Peyer's patch (tissue), 4 donors: Measurements from ENCODE around the gene CHSY1. TPM values are rescaled to one million over a fixed set of nuclear protein-coding genes. Genes with fewer than 3 reads are reported as not detected.

Experiments
- DNase-seq, 3 donors: peaks; one replicate each; pipeline ENCODE4 v3.0.0-alpha.2; 2017 to 2019
- H3K27ac ChIP-seq, 4 donors: fragments of 200-600 bp; sonication (generic); one replicate each; pipeline ENCODE4 v1.5.1; 2016 to 2019
- H3K27me3 ChIP-seq, 2 donors: fragments of 200-600 bp; sonication (generic); one replicate each; pipeline ENCODE4 v1.5.1; 2019
- H3K36me3 ChIP-seq, 3 donors: fragments of 200-600 bp; sonication (generic); one replicate each; pipeline ENCODE4 v1.5.1; 2016 to 2019
- H3K4me1 ChIP-seq, 4 donors: fragments of 200-600 bp; sonication (generic); one replicate each; pipeline ENCODE4 v1.5.1; 2016 to 2019
- H3K4me3 ChIP-seq, 4 donors: fragments of 200-600 bp; sonication (generic); 1 replicate in 3 of 4; 2 replicates in 1 of 4; pipeline ENCODE4 v1.5.1; 2016 to 2019; ENCODE audit warnings: mild to moderate bottlenecking in 1 of 4
- H3K9me3 ChIP-seq, 4 donors: fragments of 200-600 bp; sonication (generic); one replicate each; pipeline ENCODE4 v1.5.1; 2016 to 2019; ENCODE audit warnings: mild to moderate bottlenecking in 1 of 4
- POLR2A ChIP-seq, 2 donors: fragments of 450-650 bp; IDR thresholded peaks; one replicate each; pipeline ENCODE4 v1.5.1; 2017; ENCODE audit warnings: antibody characterized with exemption in 2 of 2, mild to moderate bottlenecking in 2 of 2, moderate library complexity in 2 of 2
- total RNA-seq, 4 donors: library from RNA; depleted of rRNA; stranded (reverse); fragments of >200 nt; gene quantifications; one replicate each; pipeline ENCODE4 v1.1.0, GENCODE V29; 2016
- TF ChIP-seq, protein P1 (sequence below), 6 experiments: fragments of 450-650 bp in 4 of 6; fragments of 200-600 bp in 2 of 6; sonication (generic) in 1 of 6; IDR thresholded peaks; one replicate each; pipeline ENCODE4 v1.5.1; 2017 to 2019; ENCODE audit warnings: antibody characterized with exemption in 6 of 6, mild to moderate bottlenecking in 3 of 6, moderate library complexity in 1 of 6

The CHSY1 gene
- total RNA-seq, 4 donors from 2014 or later, result 8.1 to 31.4 (median 9.3) TPM

DNA sequence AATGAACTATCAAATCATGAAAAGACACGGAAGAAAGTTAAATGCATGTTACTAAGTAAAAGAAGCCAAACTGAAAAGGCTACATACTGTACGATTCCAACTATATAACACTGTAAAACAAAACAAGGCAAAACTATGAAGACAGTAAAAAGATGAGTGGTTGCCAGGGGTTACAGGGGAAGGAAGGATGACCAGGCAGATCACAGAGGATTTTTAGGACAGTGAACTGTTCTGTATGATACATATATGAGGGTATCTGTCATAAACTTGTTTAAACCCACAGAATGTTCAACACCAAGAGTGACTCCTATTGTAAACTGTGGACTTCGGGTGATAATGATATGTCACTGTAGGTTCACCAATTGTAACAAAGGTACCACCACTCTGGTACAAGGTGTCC, 60.6 kb downstream of the CHSY1 start:
- Histone ChIP-seq H3K27ac (no peak overlapping the region), H3K4me1 (peaks cover 0 to 34% (median 3%) of the 10 kb centered on the region in 4 donors), H3K36me3 (no peaks in the 10 kb centered on the region), H3K4me3 (no peak overlapping the region), H3K27me3 (no peaks in the 10 kb centered on the region), H3K9me3 (no peaks in the 10 kb centered on the region)
- no peak for DNase-seq
- TF ChIP-seq, protein P1, sequence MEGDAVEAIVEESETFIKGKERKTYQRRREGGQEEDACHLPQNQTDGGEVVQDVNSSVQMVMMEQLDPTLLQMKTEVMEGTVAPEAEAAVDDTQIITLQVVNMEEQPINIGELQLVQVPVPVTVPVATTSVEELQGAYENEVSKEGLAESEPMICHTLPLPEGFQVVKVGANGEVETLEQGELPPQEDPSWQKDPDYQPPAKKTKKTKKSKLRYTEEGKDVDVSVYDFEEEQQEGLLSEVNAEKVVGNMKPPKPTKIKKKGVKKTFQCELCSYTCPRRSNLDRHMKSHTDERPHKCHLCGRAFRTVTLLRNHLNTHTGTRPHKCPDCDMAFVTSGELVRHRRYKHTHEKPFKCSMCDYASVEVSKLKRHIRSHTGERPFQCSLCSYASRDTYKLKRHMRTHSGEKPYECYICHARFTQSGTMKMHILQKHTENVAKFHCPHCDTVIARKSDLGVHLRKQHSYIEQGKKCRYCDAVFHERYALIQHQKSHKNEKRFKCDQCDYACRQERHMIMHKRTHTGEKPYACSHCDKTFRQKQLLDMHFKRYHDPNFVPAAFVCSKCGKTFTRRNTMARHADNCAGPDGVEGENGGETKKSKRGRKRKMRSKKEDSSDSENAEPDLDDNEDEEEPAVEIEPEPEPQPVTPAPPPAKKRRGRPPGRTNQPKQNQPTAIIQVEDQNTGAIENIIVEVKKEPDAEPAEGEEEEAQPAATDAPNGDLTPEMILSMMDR (IDR thresholded peaks at IDR 0.05), result no peak
- no peak for TF ChIP-seq POLR2A (IDR thresholded peaks at IDR 0.05)

- no peak for TF ChIP-seq POLR2A (IDR thresholded peaks at IDR 0.05)
- TF ChIP-seq, protein P1 (IDR thresholded peaks at IDR 0.05), result no peak
- Histone ChIP-seq H3K4me1 (peaks cover 0 to 34% (median 3%) of the 10 kb centered on the region in 4 donors), H3K4me3 (no peak overlapping the region), H3K9me3 (no peaks in the 10 kb centered on the region), H3K27ac (peak overlapping the region in 2 of 4 donors; percentile 11 to 70), H3K36me3 (no peaks in the 10 kb centered on the region), H3K27me3 (no peaks in the 10 kb centered on the region)
- no peak for DNase-seq
Measured at GRCh38 chr15:101190092-101190595, 61.7 kb downstream of the CHSY1 start.

GRCh38 chr15:101189409-101190091, 62.3 kb downstream of the CHSY1 start:
- no peaks in the 10 kb centered on the region for H3K9me3 ChIP-seq
- DNase-seq, result no peak
- H3K27me3 ChIP-seq, result no peaks in the 10 kb centered on the region
- H3K36me3 ChIP-seq, result no peaks in the 10 kb centered on the region
- peak overlapping the region in 1 of 4 donors; percentile 23 for H3K4me3 ChIP-seq
- H3K4me1 ChIP-seq, result peaks cover 0 to 34% (median 2%) of the 10 kb centered on the region in 4 donors
- peak overlapping the region in 3 of 4 donors; percentile 21 to 71 (median 70) for H3K27ac ChIP-seq
- TF ChIP-seq, protein P1 (IDR thresholded peaks at IDR 0.05), result no peak
- no peak for TF ChIP-seq POLR2A (IDR thresholded peaks at IDR 0.05)

- Histone ChIP-seq H3K27ac (peak overlapping the region; percentile 21 to 71 (median 60)), H3K36me3 (no peaks in the 10 kb centered on the region), H3K4me1 (peaks cover 0 to 29% (median 0%) of the 10 kb centered on the region in 4 donors), H3K4me3 (peak overlapping the region in 1 of 4 donors; percentile 23), H3K27me3 (no peaks in the 10 kb centered on the region), H3K9me3 (no peaks in the 10 kb centered on the region)
- TF ChIP-seq, protein P1 (IDR thresholded peaks at IDR 0.05), result no peak
- no peak for TF ChIP-seq POLR2A (IDR thresholded peaks at IDR 0.05)
- DNase-seq, result no peak
Measured at GRCh38 chr15:101188637-101189408, 63.0 kb downstream of the CHSY1 start.

GRCh38 chr15:101187820-101188636, 63.8 kb downstream of the CHSY1 start:
- H3K4me1 ChIP-seq, result peaks cover 0 to 22% (median 0%) of the 10 kb centered on the region in 4 donors
- no peak for TF ChIP-seq POLR2A (IDR thresholded peaks at IDR 0.05)
- H3K4me3 ChIP-seq, result peak overlapping the region in 1 of 4 donors; percentile 16
- H3K27me3 ChIP-seq, result no peaks in the 10 kb centered on the region
- no peaks in the 10 kb centered on the region for H3K9me3 ChIP-seq
- no peaks in the 10 kb centered on the region for H3K36me3 ChIP-seq
- DNase-seq, result no peak
- peak overlapping the region in 3 of 4 donors; percentile 50 to 70 (median 60) for H3K27ac ChIP-seq
